ENCODE results near the gene PCSK1N. TPM values are rescaled to one million over a fixed set of nuclear protein-coding genes. Genes with fewer than 3 reads are reported as not detected.

PCSK1N gene
- total and polyA plus RNA-seq, 2 of the 13 experiments (the other 11 are each of a cell fraction or from before 2014, with no cell fraction given): 4.5 to 14.0 TPM

- no peak for TF ChIP-seq ZNF839 (CRISPR knock-in tag; IDR thresholded peaks at IDR 0.05; ENCODE audit: borderline replicate concordance)
- no peak for TF ChIP-seq HOXA9 (CRISPR knock-in tag; IDR thresholded peaks at IDR 0.05; ENCODE audit: borderline replicate concordance)
- TF ChIP-seq, protein P1, sequence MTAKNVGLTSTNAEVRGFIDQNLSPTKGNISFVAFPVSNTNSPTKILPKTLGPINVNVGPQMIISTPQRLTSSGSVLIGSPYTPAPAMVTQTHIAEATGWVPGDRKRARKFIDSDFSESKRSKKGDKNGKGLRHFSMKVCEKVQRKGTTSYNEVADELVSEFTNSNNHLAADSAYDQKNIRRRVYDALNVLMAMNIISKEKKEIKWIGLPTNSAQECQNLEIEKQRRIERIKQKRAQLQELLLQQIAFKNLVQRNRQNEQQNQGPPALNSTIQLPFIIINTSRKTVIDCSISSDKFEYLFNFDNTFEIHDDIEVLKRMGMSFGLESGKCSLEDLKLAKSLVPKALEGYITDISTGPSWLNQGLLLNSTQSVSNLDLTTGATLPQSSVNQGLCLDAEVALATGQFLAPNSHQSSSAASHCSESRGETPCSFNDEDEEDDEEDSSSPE (CRISPR knock-in tag; IDR thresholded peaks at IDR 0.05): peak; percentile 81
- peak; percentile 62; the same call in 1 of the 2 replicates for TF ChIP-seq ZNF788 (CRISPR knock-in tag; IDR thresholded peaks at IDR 0.05; ENCODE audit: borderline replicate concordance)
- TF ChIP-seq, protein P2, sequence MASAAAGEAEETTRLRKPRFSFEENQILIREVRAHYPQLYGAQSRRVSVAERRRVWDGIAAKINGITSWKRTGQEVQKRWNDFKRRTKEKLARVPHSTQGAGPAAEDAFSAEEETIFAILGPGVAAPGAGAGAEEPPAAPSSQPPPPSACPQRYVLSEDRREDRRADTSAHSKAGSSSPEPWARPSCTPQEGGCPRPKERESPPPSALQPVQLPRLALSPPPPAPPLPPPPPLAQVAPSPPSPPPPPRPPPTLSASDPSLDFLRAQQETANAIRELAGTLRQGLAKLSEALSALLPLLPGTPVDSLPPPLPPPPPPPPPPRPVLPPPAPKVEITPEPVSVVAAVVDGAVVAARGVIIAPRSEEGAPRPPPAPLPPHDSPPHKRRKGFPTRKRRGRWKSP (CRISPR knock-in tag; IDR thresholded peaks at IDR 0.05): no peak
- TF ChIP-seq, protein P3, sequence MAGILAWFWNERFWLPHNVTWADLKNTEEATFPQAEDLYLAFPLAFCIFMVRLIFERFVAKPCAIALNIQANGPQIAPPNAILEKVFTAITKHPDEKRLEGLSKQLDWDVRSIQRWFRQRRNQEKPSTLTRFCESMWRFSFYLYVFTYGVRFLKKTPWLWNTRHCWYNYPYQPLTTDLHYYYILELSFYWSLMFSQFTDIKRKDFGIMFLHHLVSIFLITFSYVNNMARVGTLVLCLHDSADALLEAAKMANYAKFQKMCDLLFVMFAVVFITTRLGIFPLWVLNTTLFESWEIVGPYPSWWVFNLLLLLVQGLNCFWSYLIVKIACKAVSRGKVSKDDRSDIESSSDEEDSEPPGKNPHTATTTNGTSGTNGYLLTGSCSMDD (CRISPR knock-in tag; IDR thresholded peaks at IDR 0.05): no peak
- TF ChIP-seq, protein P4, sequence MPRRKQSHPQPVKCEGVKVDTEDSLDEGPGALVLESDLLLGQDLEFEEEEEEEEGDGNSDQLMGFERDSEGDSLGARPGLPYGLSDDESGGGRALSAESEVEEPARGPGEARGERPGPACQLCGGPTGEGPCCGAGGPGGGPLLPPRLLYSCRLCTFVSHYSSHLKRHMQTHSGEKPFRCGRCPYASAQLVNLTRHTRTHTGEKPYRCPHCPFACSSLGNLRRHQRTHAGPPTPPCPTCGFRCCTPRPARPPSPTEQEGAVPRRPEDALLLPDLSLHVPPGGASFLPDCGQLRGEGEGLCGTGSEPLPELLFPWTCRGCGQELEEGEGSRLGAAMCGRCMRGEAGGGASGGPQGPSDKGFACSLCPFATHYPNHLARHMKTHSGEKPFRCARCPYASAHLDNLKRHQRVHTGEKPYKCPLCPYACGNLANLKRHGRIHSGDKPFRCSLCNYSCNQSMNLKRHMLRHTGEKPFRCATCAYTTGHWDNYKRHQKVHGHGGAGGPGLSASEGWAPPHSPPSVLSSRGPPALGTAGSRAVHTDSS (CRISPR knock-in tag; conservative IDR thresholded peaks at IDR 0.05): no peak
- TF ChIP-seq MAFK (conservative IDR thresholded peaks at IDR 0.05 in 1 of 2, IDR thresholded peaks at IDR 0.05 in 1 of 2; ENCODE audit: low read length in 2 of 2): no peak
- TF ChIP-seq NFKB2 (CRISPR knock-in tag; IDR thresholded peaks at IDR 0.05; ENCODE audit: borderline replicate concordance): no peak
- TF ChIP-seq ELF4 (CRISPR knock-in tag; IDR thresholded peaks at IDR 0.05; ENCODE audit: borderline replicate concordance): no peak
- TF ChIP-seq SRSF4 (IDR thresholded peaks at IDR 0.05; ENCODE audit: low read depth, low read length, poor library complexity, severe bottlenecking): no peak
- TF ChIP-seq, protein P5, sequence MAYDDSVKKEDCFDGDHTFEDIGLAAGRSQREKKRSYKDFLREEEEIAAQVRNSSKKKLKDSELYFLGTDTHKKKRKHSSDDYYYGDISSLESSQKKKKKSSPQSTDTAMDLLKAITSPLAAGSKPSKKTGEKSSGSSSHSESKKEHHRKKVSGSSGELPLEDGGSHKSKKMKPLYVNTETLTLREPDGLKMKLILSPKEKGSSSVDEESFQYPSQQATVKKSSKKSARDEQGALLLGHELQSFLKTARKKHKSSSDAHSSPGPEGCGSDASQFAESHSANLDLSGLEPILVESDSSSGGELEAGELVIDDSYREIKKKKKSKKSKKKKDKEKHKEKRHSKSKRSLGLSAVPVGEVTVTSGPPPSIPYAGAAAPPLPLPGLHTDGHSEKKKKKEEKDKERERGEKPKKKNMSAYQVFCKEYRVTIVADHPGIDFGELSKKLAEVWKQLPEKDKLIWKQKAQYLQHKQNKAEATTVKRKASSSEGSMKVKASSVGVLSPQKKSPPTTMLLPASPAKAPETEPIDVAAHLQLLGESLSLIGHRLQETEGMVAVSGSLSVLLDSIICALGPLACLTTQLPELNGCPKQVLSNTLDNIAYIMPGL (CRISPR knock-in tag; IDR thresholded peaks at IDR 0.05; ENCODE audit: borderline replicate concordance in 1 of 2, low read depth in 1 of 2): peak in 1 of 2 experiments; percentile 38; a peak in 1 of 4 replicates
- TF ChIP-seq ZNF770 (CRISPR knock-in tag; IDR thresholded peaks at IDR 0.05): no peak
Measured at GRCh38 chrX:48801280-48802088, 33.9 kb downstream of the PCSK1N start, which contains the start of gene HDAC6 (continued).
